ENCODE data around the gene EFCAB11.

Gene EFCAB11

DNA sequence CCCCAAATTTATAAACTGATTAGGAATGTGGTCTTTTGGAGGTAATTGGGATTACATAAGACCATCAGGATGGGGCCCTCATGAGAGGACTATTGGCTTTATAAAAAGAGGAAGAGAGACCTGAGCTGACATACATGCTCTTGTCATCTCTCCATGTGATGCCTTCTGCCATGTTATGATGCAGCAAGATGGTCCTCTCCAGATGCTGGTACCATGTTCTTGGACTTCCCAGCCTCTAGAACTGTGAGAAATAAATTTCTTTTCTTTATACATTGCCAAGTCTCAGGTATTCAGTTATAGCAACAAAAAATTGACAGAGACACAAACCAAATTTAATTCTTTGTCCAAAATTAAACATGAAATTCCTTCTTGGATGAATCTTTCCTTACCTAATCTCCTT, 92.9 kb downstream of the EFCAB11 start:
- DNase-seq: no peak

DNA sequence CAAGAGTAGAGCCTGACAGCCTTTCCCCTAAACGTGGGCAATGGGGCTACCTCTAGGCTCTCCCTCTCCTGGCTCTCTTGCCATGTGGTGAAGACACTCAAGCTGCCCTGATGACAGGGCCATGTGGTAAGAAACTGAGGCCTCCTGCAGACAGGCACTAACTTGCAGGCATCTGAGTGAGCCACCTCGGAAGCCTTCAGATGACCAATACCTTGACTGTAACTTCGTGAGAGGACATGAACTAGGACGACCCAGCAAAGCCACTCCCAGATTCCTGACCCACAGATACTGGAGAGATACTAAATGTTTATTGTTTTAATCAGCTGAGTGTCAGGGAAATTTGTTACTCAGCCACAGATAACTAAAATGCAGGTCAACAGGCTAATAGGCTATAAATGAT, 96.4 kb downstream of the EFCAB11 start:
- DNase-seq: no peak

DNA sequence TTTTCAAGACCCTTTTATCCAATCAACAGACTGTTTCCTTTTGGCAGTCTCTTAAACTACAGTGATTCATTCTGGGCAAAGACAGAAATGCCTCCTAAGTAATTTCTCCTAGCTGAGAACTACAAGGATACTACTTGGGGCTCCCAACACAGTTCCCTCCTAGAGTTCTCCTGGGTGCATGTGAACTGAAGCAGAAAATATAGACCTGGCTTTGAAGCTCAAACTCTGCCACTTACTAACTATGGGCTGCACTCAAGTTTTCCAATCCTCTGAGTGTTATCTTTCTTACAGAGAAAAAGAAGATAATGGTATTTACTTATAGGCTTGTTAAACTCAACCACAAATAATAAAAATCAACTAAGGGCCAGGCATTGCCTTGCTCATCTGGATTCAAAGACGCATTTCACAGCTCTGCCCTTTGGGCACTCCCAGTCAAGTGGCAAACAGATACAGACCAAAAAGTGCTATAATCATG, 97.6 kb downstream of the EFCAB11 start:
- no peak for DNase-seq

DNA sequence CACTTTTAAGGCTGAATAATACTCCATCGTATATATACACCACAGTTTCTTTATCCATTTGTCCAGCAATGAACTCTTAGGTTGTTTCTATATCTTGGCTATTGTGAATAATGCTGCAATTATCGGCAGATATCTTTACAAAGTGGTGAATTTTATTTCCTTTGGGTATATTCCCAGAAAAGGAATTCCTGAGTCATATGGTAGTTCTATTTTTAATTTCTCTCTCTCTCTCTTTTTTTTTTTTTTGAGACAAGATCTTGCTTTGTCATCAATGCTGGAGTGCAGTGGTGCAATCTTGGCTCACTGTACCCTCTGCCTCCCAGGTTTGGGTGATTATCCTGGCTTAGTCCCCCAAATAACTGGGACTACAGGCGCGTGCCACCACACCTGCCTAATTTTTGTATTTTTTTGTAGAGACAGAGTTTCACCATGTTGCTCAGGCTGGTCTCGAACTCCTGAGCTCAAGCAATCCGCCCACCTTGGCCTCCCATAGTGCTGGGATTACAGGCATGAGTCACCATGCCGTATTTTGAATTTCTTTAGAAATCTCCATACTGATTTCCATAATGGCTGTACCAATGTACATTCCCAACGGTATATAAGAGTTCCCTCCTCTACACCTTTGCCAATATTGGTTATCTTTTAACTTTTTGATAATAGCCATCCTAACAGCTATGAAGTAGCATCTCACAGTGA, 98.4 kb downstream of the EFCAB11 start:
- DNase-seq: no peak

DNA sequence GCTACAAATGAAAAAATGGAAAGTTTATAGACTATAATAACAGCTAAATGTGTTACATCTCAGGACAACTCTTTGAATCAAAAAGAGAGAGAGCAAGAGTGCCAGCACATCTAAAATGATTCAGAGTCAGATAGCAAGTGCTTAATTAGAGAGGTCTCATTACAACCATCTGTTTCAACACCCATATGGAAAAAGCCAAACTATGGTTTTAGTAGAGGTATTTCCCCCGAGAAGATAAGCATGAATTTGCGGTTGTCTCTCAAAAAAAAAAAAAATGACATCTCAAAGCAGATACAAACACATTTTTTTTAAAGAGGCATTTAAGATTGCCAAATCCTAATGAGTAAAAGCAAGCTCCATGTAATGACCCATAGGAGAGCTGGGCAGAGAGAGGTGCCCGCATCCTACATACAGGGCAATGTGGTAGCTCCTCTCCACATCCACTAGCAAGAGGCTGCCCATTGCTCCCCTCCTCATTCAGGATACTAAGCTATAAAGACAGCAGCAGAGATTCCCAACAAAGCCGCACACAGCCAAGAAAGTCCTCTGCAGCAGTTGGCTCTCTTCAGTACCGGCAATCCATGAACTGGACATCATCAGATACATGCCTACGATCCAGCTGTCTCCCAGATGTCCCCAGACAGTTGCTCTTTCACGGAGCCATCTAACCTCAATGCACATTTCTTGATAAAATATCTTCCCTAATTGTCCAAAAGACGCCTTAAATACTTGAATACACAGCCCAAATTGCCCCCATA, 100.4 kb downstream of the EFCAB11 start:
- DNase-seq: peak; percentile 69

DNA sequence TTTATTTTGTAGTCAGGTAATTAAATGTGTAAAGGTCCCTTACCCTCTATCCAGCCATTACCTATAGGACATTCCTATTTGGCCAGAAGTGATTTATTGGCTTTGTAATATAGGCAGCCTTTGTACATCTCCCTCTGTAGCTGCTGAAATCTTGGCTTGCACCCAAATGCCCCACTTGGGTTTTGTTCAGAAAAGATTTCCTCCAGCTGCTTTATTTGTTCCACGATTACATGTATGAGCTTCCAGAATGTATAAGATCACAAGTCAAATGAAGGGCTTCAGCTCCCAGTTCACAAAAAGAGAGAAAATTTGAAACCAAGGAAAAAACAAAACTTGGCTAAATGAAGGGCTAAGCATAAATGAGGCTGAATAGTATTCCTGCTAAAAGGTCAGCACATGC, 103.4 kb downstream of the EFCAB11 start:
- DNase-seq: no peak

DNA sequence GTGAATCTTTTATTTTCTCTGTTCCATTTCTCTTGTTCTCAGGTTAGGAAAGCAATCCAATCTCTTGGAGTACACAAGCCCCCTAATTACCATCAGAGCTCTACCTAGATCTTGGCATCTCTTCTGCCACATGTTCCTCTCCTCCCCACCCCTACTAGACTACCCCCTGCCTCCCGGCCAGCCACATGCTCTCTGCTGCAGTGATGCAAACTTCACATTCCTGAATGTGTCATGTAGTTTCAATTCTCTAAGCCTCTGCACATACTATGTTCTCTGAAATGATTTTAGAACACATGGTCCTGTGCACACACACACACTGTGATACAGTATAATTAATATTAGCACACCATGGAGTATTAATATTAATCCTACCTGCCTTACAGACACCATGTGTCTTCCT, 104.6 kb downstream of the EFCAB11 start:
- no peak for DNase-seq

DNA sequence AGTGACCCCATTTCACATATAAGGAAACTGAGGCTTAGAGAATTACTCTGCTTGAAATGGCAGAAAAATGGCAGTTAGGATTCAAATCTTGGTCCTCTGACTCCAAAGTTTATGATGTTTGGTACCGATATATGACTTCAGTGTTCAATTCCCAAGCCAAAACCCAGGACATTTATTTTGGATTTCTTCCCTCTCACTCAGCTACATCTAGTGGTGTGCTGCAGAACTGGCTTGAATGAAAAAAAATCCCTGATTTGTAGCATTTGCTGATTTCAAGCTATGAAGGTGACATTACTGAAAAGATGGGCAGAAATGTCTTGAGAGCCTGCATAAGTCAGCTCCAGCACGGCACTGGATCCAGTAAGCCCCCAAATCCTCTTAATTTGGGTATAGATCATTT, 106.4 kb downstream of the EFCAB11 start:
- DNase-seq: no peak

DNA sequence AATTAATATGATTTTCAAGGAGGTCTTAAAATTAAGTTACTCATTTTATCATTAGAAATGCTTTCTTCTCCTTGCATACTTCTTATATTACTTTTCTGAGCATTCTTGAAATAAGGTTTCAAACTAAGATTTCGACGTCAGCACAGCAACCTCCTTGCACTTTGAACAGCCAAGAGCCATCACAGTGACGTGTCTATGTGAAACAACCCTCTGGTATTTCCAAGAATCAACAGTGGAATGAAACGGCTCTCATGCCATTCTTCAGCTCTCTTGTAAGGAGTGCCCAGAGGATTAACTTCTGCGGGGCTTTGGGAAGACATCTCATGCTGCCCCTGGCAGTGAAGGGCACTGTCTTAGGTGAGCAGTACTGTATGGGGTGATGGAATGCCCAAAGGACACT, 109.2 kb downstream of the EFCAB11 start:
- no peak for DNase-seq

DNA sequence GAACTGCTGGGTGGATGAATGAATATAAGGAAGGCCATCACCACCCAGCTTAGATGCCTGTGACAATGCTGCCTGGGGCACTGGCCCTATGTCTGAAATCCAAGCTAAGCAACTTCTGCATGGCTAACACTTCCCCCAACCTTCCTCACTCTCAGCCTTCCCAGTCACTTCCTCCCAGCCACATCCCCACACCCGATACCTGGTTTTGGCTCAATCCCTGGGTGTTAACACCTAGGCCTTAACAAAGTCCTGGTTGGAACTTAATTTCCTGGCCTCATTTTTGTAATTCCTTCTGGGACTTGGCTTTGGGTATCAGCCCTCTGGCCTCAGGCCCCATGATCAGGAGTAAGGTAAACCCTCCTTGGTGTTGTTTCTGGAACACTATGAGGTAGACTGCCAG, 110.0 kb downstream of the EFCAB11 start:
- no peak for DNase-seq

DNA sequence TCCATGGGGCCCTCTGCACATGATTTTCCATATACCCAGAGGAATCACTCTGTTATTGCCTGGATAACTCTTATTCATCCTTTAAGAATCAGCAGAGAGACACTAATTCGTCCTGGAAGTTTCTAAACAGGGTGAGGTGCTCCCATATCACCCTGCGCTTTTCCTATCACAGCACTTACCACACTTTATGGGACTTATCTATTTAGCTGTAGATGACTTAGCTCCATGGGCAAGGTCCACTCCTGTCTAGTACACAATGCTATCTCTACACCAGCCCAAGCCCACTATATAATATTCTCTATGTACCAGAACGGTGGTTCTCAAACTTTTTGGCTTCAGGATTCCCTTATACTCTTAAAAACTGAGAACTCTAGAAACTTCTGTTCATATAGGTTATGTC, 111.7 kb downstream of the EFCAB11 start:
- no peak for DNase-seq

DNA sequence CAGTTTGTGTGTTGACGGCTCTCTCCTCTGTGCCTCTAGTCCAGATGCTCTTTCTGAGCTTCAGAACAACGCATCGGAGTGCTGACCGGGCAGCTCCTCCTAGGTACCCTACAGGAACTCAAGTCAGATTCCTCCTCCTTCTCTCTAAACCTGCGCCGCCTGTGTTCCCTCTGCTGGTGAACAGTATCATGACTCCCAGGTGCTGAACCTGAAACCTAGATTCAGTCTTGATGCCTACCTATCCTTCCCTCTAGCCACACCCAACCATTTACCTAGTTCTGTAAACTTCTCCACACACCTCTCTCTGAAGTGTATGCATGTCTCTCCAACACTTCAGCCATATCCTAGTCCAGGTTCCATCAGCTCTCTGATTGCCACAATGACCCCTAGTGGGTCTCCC, 112.7 kb downstream of the EFCAB11 start:
- no peak for DNase-seq

DNA sequence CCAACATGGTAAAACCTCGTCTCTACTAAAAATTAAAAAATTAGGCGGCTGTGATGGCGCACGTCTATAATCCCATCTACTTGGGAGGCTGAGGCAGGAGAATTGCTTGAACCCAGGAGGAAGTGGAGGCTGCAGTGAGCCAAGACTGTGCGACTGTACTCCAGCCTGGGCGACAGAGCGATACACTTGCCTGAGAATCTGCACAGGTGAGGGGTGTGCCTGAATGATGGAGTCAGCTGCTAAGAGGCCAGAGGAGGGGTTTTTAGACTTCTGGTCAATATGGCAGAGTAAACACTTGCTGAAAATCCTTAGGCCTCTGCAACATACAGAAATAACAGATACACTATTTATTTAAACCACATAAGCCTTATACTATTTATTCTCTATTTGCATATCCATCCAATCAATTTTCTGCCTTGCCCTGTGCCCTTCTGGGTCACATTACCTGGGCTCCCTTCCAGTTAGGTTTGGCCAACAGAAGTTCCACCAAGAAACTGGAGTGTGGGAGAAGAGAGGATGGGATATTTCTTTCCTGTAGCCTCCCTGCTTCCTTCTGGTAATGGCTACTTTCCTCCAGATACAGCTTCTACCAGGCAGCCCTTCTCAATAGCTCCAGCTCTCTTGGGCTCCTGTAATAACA, 117.6 kb downstream of the EFCAB11 start:
- no peak for DNase-seq

DNA sequence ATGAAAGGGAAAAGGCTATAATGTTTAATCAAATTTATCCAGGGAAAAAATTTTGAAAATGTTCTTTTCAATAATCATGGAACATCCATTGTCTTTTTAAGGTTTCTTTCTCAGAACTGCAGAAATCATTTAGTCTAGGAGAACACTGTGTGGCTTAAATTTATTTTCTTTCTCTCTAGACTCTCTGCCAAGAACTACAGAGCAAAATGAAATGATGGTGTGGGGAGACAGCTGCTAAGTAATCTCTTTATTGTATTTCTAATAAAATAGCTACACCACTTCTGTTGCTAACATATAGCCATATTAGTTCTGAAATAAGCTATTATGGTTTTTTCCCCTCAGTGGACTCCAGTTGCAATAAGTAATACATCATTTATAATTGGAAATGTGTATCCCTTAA, 120.9 kb downstream of the EFCAB11 start:
- no peak for DNase-seq

DNA sequence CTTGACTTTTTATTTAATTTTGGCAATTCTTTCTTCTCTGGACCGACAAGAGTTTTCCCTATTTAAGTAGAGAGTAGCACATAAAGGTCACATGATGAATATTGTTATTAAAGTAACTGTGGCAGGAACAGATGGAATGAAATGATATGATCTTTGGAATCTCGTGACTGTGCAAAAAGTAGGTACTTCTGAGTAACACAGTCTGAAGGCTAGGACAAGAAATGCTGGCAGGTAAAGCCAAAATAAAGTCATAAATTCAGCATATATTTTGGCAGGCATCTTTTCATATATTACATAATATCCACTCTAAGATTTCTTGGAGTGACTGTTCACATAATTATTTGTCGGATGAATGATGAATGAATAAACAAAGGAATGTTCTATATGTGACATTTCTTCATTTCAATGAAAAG, 121.4 kb downstream of the EFCAB11 start:
- no peak for DNase-seq

DNA sequence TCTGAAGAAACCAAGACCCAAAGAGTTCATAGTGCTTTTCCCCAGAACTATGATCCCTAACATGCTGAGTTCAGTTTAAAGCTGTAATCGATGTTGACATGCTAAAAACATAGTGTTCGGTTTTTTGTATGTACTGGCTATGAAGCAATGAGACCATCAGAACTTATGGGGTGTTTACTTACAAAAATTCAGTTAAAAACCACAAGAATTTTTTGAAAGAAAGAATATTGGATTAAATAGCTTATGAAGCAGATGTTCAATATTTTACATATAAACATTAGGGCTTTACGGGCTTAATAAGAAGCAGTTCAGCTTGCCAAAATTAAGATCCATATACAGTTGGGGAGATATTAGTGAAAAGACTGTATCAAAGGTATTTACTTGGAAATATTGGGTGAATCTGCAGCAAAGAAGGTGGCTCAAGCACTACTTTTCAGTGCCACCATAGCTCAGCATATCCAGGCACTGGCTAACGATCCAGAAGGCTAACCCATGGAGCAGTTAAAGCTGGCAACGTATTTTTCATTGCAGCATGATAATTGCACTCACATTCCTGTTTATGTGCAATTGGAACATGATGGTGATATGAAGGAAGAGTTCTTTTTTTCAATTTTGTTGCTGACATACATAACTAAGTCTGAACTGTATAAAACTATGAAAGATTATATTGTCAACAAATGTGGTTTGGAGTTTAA, 125.9 kb downstream of the EFCAB11 start:
- DNase-seq: peak; percentile 32

DNA sequence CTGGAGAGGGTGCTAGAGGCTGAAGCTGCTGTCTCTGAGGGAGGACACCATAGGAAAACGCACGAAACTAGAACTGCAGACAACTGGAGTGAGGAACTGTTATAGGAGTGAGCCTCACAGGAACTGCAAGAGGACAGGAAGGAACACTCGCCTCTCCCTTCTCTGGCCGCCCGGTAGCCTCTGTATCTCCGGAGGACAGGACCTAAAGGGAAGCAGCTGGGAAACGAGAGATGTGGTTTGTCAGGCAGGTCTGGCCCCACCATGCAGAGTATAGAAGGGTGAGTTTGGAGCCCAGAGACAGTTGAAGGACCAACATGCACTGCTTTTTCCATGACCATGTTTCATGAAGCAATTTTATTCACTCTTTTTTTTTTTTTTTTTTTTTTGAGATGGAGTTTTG, 127.3 kb downstream of the EFCAB11 start:
- DNase-seq: no peak

DNA sequence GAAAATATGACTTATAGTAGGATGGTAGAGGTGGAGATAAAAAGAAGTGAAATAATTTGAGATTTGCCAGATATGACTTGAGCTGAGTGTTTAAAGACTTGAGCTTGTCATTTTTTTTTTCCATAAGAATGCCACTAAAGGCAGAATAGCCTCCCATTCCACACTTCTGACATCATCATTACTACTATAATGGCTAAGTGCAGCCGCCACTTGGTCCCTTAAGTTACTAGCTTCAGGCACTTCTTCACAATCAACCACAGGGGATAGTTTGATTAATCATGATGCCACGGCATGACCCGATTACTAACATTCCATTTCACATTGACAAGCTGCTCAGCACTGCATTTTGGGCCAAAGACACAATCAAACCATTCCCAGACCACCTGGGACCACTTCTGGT, 127.9 kb downstream of the EFCAB11 start:
- no peak for DNase-seq

DNA sequence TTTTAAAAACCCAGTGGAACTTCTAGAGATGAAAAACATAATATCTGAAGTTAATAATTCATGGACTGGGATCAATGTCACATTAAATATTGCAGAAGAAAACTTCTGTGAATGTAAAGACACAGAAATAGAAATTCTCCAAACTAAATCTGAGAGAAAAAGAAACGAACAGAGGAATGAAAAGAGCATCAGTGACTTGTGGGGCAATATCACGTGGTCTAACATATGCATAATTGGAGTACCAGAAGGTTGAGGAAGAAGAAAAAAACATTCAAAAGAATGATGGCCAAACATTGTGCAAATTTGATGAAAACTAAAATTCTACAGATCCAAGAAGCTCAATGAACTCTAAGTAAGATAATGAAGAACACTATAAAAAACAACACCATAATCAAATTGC, 130.8 kb downstream of the EFCAB11 start:
- no peak for DNase-seq

DNA sequence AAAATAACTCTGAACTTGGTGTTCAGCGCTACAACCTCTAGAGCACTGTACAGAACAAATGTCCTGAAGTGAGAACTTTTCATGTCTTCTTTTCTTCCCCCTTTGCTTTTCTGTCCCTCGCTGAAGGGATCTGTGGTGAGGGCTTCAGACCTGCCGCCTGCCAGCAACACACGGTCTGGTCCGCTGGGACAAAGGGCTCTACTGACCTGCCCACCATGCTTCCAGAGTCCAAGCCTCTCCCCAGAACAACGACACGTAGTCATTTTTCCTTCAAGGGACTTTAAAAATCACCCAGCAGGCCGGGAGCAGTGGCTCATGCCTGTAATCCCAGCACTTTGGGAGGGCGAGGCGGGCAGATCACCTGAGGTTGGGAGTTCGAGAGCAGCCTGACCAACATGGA, 140.4 kb downstream of the EFCAB11 start:
- DNase-seq: no peak

DNA sequence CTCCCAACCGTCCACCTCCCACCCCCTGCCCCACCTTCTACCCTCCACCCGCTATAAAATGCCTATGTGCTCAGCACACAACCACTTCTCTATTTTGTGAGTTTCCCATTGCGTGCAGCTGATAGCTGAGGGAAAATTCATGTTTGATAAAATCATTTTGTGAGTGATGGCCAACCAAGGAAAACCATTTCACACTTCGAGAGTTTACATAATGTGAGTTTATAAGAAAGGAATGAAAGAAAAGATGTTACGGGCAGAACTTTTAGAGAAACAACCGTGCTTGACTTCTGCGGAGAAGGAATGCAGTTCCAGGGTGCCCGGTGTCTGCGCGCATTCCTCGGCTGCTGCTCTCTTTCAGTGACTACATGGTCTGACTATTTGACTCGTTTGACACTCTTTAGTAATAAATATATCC, 140.9 kb downstream of the EFCAB11 start:
- no peak for DNase-seq

DNA sequence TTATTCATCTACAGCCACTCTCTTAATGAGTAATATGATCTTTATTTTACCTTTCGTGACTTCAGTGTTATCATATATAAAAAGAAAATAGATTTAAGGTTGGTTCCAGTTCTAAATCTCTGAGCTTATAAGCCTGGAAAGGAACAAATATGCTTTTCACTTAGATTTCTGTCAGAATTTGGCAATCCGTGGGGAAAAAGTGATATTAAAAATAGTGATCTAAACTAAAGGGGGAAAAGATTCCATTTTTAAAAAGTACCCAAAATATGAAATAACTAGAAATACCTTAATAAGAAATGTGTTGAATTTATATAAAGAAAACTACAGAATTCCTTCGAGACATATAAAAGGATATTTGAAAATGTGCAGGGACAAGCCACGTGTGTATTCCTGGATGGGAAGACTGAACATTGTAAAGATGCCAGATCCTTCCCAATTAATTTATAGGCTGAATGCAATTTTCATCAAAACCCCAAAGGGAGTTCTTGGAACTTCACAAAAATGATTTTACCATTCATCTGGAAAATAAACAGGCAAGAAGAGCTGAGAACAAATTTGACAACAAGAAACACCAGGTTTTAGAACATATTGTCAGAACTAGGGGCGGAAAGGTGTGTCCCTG, 142.5 kb downstream of the EFCAB11 start:
- no peak for DNase-seq

DNA sequence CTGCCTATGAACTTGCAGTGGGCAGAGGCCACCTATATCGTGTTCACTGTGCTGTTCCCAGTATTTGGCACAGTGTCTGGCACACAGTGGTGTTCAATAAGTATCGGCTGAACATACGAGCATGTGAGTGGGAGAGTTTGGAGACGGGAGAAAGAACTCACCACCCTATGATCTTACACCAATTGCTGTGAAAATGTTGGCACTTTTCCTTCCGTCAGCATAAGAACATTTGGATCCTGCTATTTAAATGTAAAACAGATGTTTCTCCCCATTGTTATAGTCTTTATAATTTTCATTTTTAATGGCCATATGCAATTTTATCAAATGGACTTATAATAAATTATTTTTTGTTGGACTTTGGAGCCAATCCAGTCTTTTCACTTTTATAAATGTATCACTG, 144.4 kb downstream of the EFCAB11 start:
- DNase-seq: no peak
